GM08714 (cell line): ENCODE results near the gene CFAP92.
"Not testable (repeated sequence)": the region's sequence is repeated elsewhere in the genome, so short reads cannot be mapped to it uniquely, and the experiment has no call there.

Experiments used
- H3K4me3 ChIP-seq: fragments of 200-500 bp; sonication (Bioruptor generic); 2 replicates; pipeline ENCODE4 v1.5.1; 2014; ENCODE audit warnings: mild to moderate bottlenecking, low read length, inconsistent platforms
- ZNF274 ChIP-seq: IDR thresholded peaks from 2 replicates; pipeline ENCODE4 v1.6.1; 2012; ENCODE audit warnings: mild to moderate bottlenecking, low read depth, low read length

CFAP92 gene

GRCh38 chr3:128878556-128879124 lies 115.2 kb downstream of the CFAP92 start:
- peak overlapping the region; percentile 92 for H3K4me3 ChIP-seq
- TF ChIP-seq ZNF274: no peak

GRCh38 chr3:128878011-128878457 lies 115.8 kb downstream of the CFAP92 start:
- H3K4me3 ChIP-seq: peak overlapping the region; percentile 92

GRCh38 chr3:128875556-128876120 lies 118.2 kb downstream of the CFAP92 start:
- no peak for TF ChIP-seq ZNF274

More at GRCh38 chr3:128878011-128878457, 115.8 kb downstream of the CFAP92 start:
- no peak for TF ChIP-seq ZNF274

GRCh38 chr3:128874481-128875180 lies 119.2 kb downstream of the CFAP92 start:
- TF ChIP-seq ZNF274: no peak
- H3K4me3 ChIP-seq: no peak overlapping the region

More at GRCh38 chr3:128875556-128876120, 118.2 kb downstream of the CFAP92 start:
- H3K4me3 ChIP-seq: no peak overlapping the region

- H3K4me3 ChIP-seq: no peak overlapping the region
- TF ChIP-seq ZNF274: no peak
These were observed 120.4 kb downstream of the CFAP92 start for GRCh38 chr3:128873244-128874022.

- H3K4me3 ChIP-seq: no peak overlapping the region
- no peak for TF ChIP-seq ZNF274
These were observed 121.1 kb downstream of the CFAP92 start for GRCh38 chr3:128872744-128873143.

GRCh38 chr3:128872282-128872681 lies 121.6 kb downstream of the CFAP92 start:
- H3K4me3 ChIP-seq: no peak overlapping the region

GRCh38 chr3:128870347-128870746 lies 123.5 kb downstream of the CFAP92 start:
- H3K4me3 ChIP-seq: no peak overlapping the region
- TF ChIP-seq ZNF274: no peak

More at GRCh38 chr3:128872282-128872681, 121.6 kb downstream of the CFAP92 start:
- TF ChIP-seq ZNF274: no peak

GRCh38 chr3:128867200-128868125 lies 126.4 kb downstream of the CFAP92 start:
- no peak overlapping the region for H3K4me3 ChIP-seq
- no peak for TF ChIP-seq ZNF274

- not testable (repeated sequence) for H3K4me3 ChIP-seq
These were observed 128.7 kb downstream of the CFAP92 start for GRCh38 chr3:128864849-128865804.

GRCh38 chr3:128864351-128864811 lies 129.5 kb downstream of the CFAP92 start:
- no peak overlapping the region for H3K4me3 ChIP-seq
- TF ChIP-seq ZNF274: no peak

GRCh38 chr3:128863560-128863959 lies 130.3 kb downstream of the CFAP92 start:
- no peak overlapping the region for H3K4me3 ChIP-seq
- TF ChIP-seq ZNF274: no peak
